HCT116 (cell line): ENCODE data around the gene SPINT2. TPM values are rescaled to one million over a fixed set of nuclear protein-coding genes. Genes with fewer than 3 reads are reported as not detected.

ENCODE experiments used
- ATAC-seq: fragments of 200-7000 bp; cut with Tn5 transposase; 2 replicates; pipeline ENCODE4 v1.9.1; 2020; ENCODE audit warnings: mild to moderate bottlenecking, moderate library complexity
- BruUV-seq: library from RNA; stranded (reverse); fragments of 400-500 nt; replicated peaks from 2 replicates; lab custom pipeline; 2021; lab: Mats Ljungman, UMichigan
- CTCF ChIA-PET: fragments of 300-600 bp; sonication (Branson Sonifier 250); formaldehyde crosslinking; loops from one replicate; lab custom pipeline; 2021; ENCODE audit warnings: antibody characterized with exemption; lab: Charles Lee
- POLR2A ChIA-PET: fragments of 300-600, 350-600 bp; sonication (Branson Sonifier 250); formaldehyde crosslinking; loops from one replicate; lab custom pipeline; 2021; ENCODE audit warnings: antibody characterized with exemption; lab: Charles Lee
- RAD21 ChIA-PET, 2 experiments: fragments of 300-600 bp; sonication (Branson Sonifier 250); formaldehyde crosslinking; loops; one replicate each; lab custom pipeline; 2023; ENCODE audit warnings: low total read pairs in 2 of 2; ENCODE audit not compliant: uncharacterized antibody in 2 of 2, unreplicated experiment in 2 of 2, low non-redundant PET in 1 of 2; lab: Charles Lee
- DNase-seq: peaks from one replicate; pipeline ENCODE4 v3.0.0-alpha.2; 2010; ENCODE audit warnings: low read depth, low spot score
- H2AFZ ChIP-seq: fragments of 200-600 bp; shearing (Covaris generic), sonication (generic); 2 replicates; pipeline ENCODE4 v1.6.1; 2017; ENCODE audit warnings: low read depth, mixed run types, mixed read lengths, antibody characterized with exemption, low read length; ENCODE audit not compliant: poor library complexity, severe bottlenecking
- H3K27ac ChIP-seq: 2 replicates; pipeline ENCODE4 v1.5.1; 2012; ENCODE audit warnings: low read depth, low read length
- H3K27me3 ChIP-seq: fragments of 200-600 bp; sonication (generic); 2 replicates; pipeline ENCODE4 v1.6.1; 2016; ENCODE audit warnings: mixed run types, low read length, mixed read lengths; ENCODE audit not compliant: insufficient read depth
- H3K36me3 ChIP-seq, 2 experiments: fragments of 200-500 bp in 1 of 2; fragments of 200-600 bp in 1 of 2; sonication (Bioruptor generic) in 1 of 2; sonication (generic) in 1 of 2; 2 replicates each; pipeline versions ENCODE4 v1.5.1 to v1.6.1; 2014 to 2016; ENCODE audit warnings: low read length in 2 of 2, inconsistent platforms in 1 of 2, mixed read lengths in 1 of 2, mixed run types in 1 of 2; ENCODE audit not compliant: insufficient read depth in 2 of 2, control insufficient read depth in 1 of 2
- H3K4me1 ChIP-seq, 2 experiments: fragments of 200-600 bp in 1 of 2; sonication (generic) in 1 of 2; 2 replicates each; pipeline versions ENCODE4 v1.5.1 to v1.6.1; 2012 to 2017; ENCODE audit warnings: low read length in 2 of 2, inconsistent platforms in 1 of 2, mild to moderate bottlenecking in 1 of 2, mixed read lengths in 1 of 2, mixed run types in 1 of 2, moderate library complexity in 1 of 2; ENCODE audit not compliant: insufficient read depth in 2 of 2, control insufficient read depth in 1 of 2
- H3K4me2 ChIP-seq: fragments of 200-600 bp; sonication (generic); 2 replicates; pipeline ENCODE4 v1.6.1; 2017; ENCODE audit warnings: mixed run types, low read length, mixed read lengths
- H3K4me3 ChIP-seq, 2 experiments: fragments of 200-600 bp in 1 of 2; sonication (generic) in 1 of 2; replicated peaks in 1 of 2; 2 replicates each; pipeline ENCODE4 v1.5.1; 2011 to 2016; ENCODE audit warnings: low read length in 2 of 2, control low read depth in 1 of 2, low read depth in 1 of 2, mild to moderate bottlenecking in 1 of 2, mixed read lengths in 1 of 2, mixed run types in 1 of 2
- H3K79me2 ChIP-seq: fragments of 200-600 bp; sonication (generic); 2 replicates; pipeline ENCODE4 v1.6.1; 2017; ENCODE audit warnings: mild to moderate bottlenecking, mixed run types, low read length, moderate library complexity, mixed read lengths; ENCODE audit not compliant: insufficient read depth
- H3K9ac ChIP-seq: fragments of 200-600 bp; sonication (generic); 2 replicates; pipeline ENCODE4 v1.6.1; 2016; ENCODE audit warnings: low read length, mixed read lengths
- H3K9me2 ChIP-seq: fragments of 200-600 bp; sonication (generic), shearing (Covaris generic); 2 replicates; pipeline ENCODE4 v1.6.1; 2017; ENCODE audit warnings: mixed run types, mild to moderate bottlenecking, moderate library complexity; ENCODE audit not compliant: insufficient read depth
- H3K9me3 ChIP-seq, 2 experiments: fragments of 200-500 bp in 1 of 2; fragments of 200-600 bp in 1 of 2; sonication (Bioruptor generic) in 1 of 2; sonication (generic) in 1 of 2; 2 replicates each; pipeline ENCODE4 v1.6.1; 2014 to 2017; ENCODE audit warnings: low read length in 2 of 2, mixed read lengths in 2 of 2, inconsistent platforms in 1 of 2, low read depth in 1 of 2, mild to moderate bottlenecking in 1 of 2, mixed run types in 1 of 2, moderate library complexity in 1 of 2; ENCODE audit not compliant: control insufficient read depth in 1 of 2, insufficient read depth in 1 of 2
- H4K20me1 ChIP-seq: fragments of 200-600 bp; sonication (generic), shearing (Covaris generic); 2 replicates; pipeline ENCODE4 v1.6.1; 2017; ENCODE audit warnings: mixed run types, mild to moderate bottlenecking, moderate library complexity; ENCODE audit not compliant: insufficient read depth
- CEBPB ChIP-seq: IDR thresholded peaks from 2 replicates; pipeline ENCODE4 v1.6.1; 2012; ENCODE audit warnings: low read depth
- EZH2phosphoT487 ChIP-seq: fragments of 200-600 bp; IDR thresholded peaks from 2 replicates; pipeline ENCODE4 v1.6.1; 2018; ENCODE audit warnings: antibody characterized with exemption, borderline replicate concordance
- FOSL1 ChIP-seq: IDR thresholded peaks from 2 replicates; pipeline ENCODE4 v1.6.1; 2012; ENCODE audit warnings: low read depth
- POLR2A ChIP-seq: IDR thresholded peaks from 2 replicates; pipeline ENCODE4 v1.7.0; 2011; ENCODE audit warnings: borderline replicate concordance; ENCODE audit not compliant: insufficient read depth, insufficient read length; ENCODE audit errors: extremely low read depth
- TCF7L2 ChIP-seq: IDR thresholded peaks from 2 replicates; pipeline ENCODE4 v1.7.0; 2011; ENCODE audit warnings: borderline replicate concordance, inconsistent platforms; ENCODE audit not compliant: insufficient read depth, insufficient read length; ENCODE audit errors: extremely low read depth
- YY1 ChIP-seq: IDR thresholded peaks from 2 replicates; pipeline ENCODE4 v1.6.1; 2011; ENCODE audit warnings: low read length, low read depth, moderate library complexity, mild to moderate bottlenecking; ENCODE audit not compliant: insufficient replicate concordance; ENCODE audit errors: extremely low read depth
- ZNF274 ChIP-seq: fragments of 200-500 bp; sonication (Bioruptor generic); IDR thresholded peaks from 2 replicates; pipeline ENCODE4 v1.6.1; 2014; ENCODE audit warnings: mild to moderate bottlenecking, low read depth, low read length, inconsistent platforms
- intact Hi-C: fragments of 100-400 bp; cut with micrococcal nuclease; formaldehyde crosslinking; loops from 2 replicates; pipeline ENCODE4 v1.10.0; 2022
- total RNA-seq: library from RNA; stranded (reverse); gene quantifications from one replicate; pipeline ENCODE4 v1.2.1, GENCODE V29; 2021; ENCODE audit not compliant: unreplicated experiment
- TF ChIP-seq, protein P1 (sequence below), 3 experiments: fragments of 200-600 bp in 1 of 3; sonication (generic) in 1 of 3; IDR thresholded peaks in 2 of 3; conservative IDR thresholded peaks in 1 of 3; 2 replicates each; pipeline ENCODE4 v1.5.1; 2012 to 2017; ENCODE audit warnings: low read depth in 2 of 3, low read length in 2 of 3, antibody characterized with exemption in 1 of 3, borderline replicate concordance in 1 of 3, control low read depth in 1 of 3, mild to moderate bottlenecking in 1 of 3, mixed read lengths in 1 of 3, mixed run types in 1 of 3, moderate library complexity in 1 of 3; ENCODE audit not compliant: insufficient read depth in 1 of 3
- TF ChIP-seq, protein P2 (sequence below): IDR thresholded peaks from 2 replicates; pipeline ENCODE4 v1.6.1; 2012; ENCODE audit warnings: low read depth
- TF ChIP-seq, protein P3 (sequence below): IDR thresholded peaks from 2 replicates; pipeline ENCODE4 v1.6.1; 2012
- TF ChIP-seq, protein P4 (sequence below): IDR thresholded peaks from 2 replicates; pipeline ENCODE4 v1.6.1; 2011; ENCODE audit warnings: mild to moderate bottlenecking, low read length, moderate library complexity; ENCODE audit not compliant: insufficient replicate concordance; ENCODE audit errors: extremely low read depth
- TF ChIP-seq, protein P5 (sequence below): IDR thresholded peaks from 2 replicates; pipeline ENCODE4 v1.6.1; 2012

The SPINT2 gene
- total RNA-seq, 1 experiment from 2014 or later = 500 TPM

DNA sequence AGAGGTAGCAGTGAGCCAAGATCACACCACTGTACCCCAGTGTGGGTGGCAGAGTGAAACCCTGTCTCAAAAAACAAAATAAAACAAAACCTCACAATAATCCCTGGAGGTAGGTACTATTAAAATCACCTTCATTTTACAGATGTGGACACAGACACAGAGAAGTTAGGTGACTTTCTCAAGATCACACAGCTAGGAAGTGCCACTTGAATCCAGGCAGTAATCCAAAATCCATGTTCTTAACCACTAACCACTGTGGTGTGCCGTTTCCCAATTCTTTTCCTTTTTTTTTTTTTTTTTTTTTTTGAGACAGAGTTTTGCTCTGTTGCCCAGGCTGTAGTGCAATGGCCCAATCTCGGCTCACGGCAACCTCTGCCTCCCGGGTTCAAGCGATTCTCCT is 17.2 kb upstream of the SPINT2 start (continued):
- TF ChIP-seq, protein P1, sequence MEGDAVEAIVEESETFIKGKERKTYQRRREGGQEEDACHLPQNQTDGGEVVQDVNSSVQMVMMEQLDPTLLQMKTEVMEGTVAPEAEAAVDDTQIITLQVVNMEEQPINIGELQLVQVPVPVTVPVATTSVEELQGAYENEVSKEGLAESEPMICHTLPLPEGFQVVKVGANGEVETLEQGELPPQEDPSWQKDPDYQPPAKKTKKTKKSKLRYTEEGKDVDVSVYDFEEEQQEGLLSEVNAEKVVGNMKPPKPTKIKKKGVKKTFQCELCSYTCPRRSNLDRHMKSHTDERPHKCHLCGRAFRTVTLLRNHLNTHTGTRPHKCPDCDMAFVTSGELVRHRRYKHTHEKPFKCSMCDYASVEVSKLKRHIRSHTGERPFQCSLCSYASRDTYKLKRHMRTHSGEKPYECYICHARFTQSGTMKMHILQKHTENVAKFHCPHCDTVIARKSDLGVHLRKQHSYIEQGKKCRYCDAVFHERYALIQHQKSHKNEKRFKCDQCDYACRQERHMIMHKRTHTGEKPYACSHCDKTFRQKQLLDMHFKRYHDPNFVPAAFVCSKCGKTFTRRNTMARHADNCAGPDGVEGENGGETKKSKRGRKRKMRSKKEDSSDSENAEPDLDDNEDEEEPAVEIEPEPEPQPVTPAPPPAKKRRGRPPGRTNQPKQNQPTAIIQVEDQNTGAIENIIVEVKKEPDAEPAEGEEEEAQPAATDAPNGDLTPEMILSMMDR (IDR thresholded peaks at IDR 0.05 in 2 of 3, conservative IDR thresholded peaks at IDR 0.05 in 1 of 3; ENCODE audit: borderline replicate concordance in 1 of 3, insufficient read depth in 1 of 3, low read depth in 2 of 3, low read length in 2 of 3) = no peak
- TF ChIP-seq, protein P2, sequence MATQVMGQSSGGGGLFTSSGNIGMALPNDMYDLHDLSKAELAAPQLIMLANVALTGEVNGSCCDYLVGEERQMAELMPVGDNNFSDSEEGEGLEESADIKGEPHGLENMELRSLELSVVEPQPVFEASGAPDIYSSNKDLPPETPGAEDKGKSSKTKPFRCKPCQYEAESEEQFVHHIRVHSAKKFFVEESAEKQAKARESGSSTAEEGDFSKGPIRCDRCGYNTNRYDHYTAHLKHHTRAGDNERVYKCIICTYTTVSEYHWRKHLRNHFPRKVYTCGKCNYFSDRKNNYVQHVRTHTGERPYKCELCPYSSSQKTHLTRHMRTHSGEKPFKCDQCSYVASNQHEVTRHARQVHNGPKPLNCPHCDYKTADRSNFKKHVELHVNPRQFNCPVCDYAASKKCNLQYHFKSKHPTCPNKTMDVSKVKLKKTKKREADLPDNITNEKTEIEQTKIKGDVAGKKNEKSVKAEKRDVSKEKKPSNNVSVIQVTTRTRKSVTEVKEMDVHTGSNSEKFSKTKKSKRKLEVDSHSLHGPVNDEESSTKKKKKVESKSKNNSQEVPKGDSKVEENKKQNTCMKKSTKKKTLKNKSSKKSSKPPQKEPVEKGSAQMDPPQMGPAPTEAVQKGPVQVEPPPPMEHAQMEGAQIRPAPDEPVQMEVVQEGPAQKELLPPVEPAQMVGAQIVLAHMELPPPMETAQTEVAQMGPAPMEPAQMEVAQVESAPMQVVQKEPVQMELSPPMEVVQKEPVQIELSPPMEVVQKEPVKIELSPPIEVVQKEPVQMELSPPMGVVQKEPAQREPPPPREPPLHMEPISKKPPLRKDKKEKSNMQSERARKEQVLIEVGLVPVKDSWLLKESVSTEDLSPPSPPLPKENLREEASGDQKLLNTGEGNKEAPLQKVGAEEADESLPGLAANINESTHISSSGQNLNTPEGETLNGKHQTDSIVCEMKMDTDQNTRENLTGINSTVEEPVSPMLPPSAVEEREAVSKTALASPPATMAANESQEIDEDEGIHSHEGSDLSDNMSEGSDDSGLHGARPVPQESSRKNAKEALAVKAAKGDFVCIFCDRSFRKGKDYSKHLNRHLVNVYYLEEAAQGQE = no peak
- TF ChIP-seq CEBPB = no peak
- no peak for TF ChIP-seq FOSL1

DNA sequence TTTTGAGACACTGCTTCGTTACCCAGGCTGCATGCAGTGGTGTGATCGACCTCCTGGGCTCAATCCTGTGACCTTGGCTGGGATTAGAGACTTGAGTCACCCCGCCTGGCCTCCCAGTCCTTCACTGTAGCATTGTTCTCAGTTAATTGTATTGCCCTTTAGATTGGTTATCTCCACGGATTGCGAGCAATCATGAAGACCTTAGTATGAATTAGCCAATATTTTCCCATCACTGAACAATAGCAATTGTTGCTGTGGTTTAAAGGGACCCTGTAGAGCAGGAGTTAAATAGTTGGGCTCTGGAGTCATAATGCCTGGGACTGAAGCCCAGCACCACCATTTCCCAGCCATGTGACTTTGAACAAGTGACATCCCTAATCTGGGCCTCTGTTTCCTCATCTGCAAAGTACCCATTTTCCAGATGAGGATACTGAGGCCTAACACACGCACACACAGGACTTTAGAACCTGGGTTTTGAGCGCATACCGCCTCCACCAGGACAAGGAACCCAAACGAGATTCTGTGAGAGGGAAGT is 16.6 kb upstream of the SPINT2 start:
- POLR2A ChIA-PET = no interaction called here

More for the DNA sequence above, 16.6 kb upstream of the SPINT2 start:
- Histone ChIP-seq H3K79me2 (no peaks in the 10 kb centered on the region), H3K27me3 (no peaks in the 10 kb centered on the region), H3K9ac (no peak overlapping the region), H3K9me3 (no peaks in the 10 kb centered on the region), H3K9me2 (no peaks in the 10 kb centered on the region), H4K20me1 (no peaks in the 10 kb centered on the region), H3K4me1 (peaks cover 15 to 49% of the 10 kb centered on the region in 2 experiments), H3K4me3 (no peak overlapping the region), H2AFZ (no peak overlapping the region), H3K4me2 (no peak overlapping the region), H3K36me3 (no peaks in the 10 kb centered on the region), H3K27ac (no peak overlapping the region)
- CTCF ChIA-PET = no interaction called here
- BruUV-seq = no TSS peak
- RAD21 ChIA-PET = interaction anchor here in 1 of 2 experiments (0.6 kb wide), 1 partner anchor 87 kb away, joined by 3 read pairs; no protein-coding TSS in a partner anchor
- no peak for DNase-seq
- intact Hi-C loops = no loop called here
- no peak for ATAC-seq
- TF ChIP-seq ZNF274 (no peak), POLR2A (no peak), EZH2phosphoT487 (no peak), TCF7L2 (no peak), FOSL1 (no peak), YY1 (no peak)
- TF ChIP-seq, protein P3, sequence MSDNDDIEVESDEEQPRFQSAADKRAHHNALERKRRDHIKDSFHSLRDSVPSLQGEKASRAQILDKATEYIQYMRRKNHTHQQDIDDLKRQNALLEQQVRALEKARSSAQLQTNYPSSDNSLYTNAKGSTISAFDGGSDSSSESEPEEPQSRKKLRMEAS = no peak
- TF ChIP-seq, protein P4, sequence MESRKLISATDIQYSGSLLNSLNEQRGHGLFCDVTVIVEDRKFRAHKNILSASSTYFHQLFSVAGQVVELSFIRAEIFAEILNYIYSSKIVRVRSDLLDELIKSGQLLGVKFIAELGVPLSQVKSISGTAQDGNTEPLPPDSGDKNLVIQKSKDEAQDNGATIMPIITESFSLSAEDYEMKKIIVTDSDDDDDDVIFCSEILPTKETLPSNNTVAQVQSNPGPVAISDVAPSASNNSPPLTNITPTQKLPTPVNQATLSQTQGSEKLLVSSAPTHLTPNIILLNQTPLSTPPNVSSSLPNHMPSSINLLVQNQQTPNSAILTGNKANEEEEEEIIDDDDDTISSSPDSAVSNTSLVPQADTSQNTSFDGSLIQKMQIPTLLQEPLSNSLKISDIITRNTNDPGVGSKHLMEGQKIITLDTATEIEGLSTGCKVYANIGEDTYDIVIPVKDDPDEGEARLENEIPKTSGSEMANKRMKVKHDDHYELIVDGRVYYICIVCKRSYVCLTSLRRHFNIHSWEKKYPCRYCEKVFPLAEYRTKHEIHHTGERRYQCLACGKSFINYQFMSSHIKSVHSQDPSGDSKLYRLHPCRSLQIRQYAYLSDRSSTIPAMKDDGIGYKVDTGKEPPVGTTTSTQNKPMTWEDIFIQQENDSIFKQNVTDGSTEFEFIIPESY = no peak
- TF ChIP-seq, protein P5, sequence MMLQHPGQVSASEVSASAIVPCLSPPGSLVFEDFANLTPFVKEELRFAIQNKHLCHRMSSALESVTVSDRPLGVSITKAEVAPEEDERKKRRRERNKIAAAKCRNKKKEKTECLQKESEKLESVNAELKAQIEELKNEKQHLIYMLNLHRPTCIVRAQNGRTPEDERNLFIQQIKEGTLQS = no peak
